Ishikawa (cell line): ENCODE measurements around the gene ACTR6.

Source experiments
- CEBPB ChIP-seq: IDR thresholded peaks from 2 replicates; pipeline ENCODE4 v1.6.1; 2012
- EGR1 ChIP-seq: IDR thresholded peaks from 2 replicates; pipeline ENCODE4 v1.6.1; 2012
- EP300 ChIP-seq: IDR thresholded peaks from 2 replicates; pipeline ENCODE4 v1.6.1; 2012; ENCODE audit warnings: borderline replicate concordance
- FOXM1 ChIP-seq: IDR thresholded peaks from 2 replicates; pipeline ENCODE4 v1.6.1; 2012; ENCODE audit warnings: low read depth, borderline replicate concordance
- MAX ChIP-seq: IDR thresholded peaks from 2 replicates; pipeline ENCODE4 v1.6.1; 2012
- RAD21 ChIP-seq: IDR thresholded peaks from 2 replicates; pipeline ENCODE4 v1.6.1; 2012; ENCODE audit warnings: low read depth
- REST ChIP-seq: IDR thresholded peaks from 2 replicates; pipeline ENCODE4 v1.6.1; 2012; ENCODE audit warnings: low read depth, mild to moderate bottlenecking
- TAF1 ChIP-seq: IDR thresholded peaks from 2 replicates; pipeline ENCODE4 v1.6.1; 2012; ENCODE audit warnings: low read depth, mild to moderate bottlenecking
- TF ChIP-seq, protein P1 (sequence below): IDR thresholded peaks from 2 replicates; pipeline ENCODE4 v1.6.1; 2012

GRCh38 chr12:100234166-100234565 lies 33.6 kb downstream of the ACTR6 start:
- TF ChIP-seq EP300 (no peak), REST (no peak), MAX (no peak), TAF1 (no peak), CEBPB (no peak), RAD21 (no peak), FOXM1 (no peak), EGR1 (no peak)
- TF ChIP-seq, protein P1, sequence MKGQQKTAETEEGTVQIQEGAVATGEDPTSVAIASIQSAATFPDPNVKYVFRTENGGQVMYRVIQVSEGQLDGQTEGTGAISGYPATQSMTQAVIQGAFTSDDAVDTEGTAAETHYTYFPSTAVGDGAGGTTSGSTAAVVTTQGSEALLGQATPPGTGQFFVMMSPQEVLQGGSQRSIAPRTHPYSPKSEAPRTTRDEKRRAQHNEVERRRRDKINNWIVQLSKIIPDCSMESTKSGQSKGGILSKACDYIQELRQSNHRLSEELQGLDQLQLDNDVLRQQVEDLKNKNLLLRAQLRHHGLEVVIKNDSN = no peak
